GM21447 (cell line): ENCODE measurements around the gene HNRNPU.
A peak's percentile ranks its signal among the peaks of the same experiment; 100 is the strongest.

Experiments
- ATAC-seq: cut with Tn5 transposase; IDR thresholded peaks from one replicate; pipeline ENCODE4 v1.9.1; 2021; ENCODE audit not compliant: unreplicated experiment

The HNRNPU gene

DNA sequence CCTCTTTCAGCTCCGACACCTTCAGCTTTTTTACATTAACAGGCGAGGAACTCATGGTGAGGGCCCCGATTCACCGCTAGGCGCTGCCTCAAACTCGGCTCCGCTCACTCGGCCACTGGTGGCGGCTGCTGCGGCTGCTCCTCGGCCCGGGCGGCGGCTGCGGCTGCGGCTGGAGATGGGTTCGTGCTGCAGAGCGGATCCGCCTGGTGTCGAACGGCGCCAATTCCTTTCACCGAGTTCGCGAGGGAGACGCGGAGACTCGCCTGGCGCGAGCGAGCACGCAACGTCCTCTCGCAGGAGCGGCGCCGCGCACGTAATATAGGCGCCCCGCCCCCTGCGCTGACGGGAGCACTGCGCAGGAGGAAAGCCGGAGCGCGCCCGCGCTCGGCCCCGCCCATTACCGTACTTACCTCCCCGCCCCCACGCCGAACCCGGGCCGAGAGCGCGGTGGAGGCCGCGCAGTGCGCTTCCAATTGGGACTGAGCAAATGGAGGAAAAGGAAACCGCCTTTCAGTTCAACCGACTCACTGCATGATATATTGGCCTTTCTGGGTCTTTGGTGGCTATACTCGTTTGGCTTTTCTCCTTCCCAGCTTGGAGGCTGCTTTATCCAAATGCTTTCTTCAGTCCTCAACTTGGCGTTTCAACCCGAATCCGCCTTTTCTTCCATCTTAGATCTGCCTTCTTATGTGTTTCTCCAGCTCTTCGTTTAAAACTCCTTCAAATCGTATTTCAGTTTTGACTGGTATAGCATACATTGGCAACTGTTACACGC is at the start of gene HNRNPU:
Gene HNRNPU (minus strand): TSS at position 291 of the 775 bp plus-strand sequence. CDS start 236 bp downstream, at position 55.
- peak; percentile 60 for ATAC-seq

DNA sequence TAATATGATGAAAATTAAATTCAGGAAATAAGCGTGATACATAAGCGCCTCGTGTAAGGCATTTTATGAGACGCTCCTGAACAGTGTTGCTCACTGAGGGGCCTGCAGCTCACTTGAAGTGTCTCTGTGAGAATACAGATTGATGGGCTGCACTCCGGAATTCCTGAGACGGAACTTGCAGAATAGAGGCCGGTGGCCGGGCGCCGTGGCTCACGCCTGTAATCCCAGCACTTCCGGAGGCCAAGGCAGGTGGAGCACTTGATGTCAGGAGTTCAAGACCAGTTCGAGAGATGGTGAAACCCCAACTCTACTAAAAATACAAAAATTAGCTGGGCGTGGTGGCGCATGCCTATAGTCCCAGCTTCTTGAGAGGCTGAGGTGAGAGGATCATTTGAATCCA is 49.5 kb upstream of the HNRNPU start:
- no peak for ATAC-seq

GRCh38 chr1:244904119-244904518 is 39.8 kb upstream of the HNRNPU start:
- no peak for ATAC-seq

DNA sequence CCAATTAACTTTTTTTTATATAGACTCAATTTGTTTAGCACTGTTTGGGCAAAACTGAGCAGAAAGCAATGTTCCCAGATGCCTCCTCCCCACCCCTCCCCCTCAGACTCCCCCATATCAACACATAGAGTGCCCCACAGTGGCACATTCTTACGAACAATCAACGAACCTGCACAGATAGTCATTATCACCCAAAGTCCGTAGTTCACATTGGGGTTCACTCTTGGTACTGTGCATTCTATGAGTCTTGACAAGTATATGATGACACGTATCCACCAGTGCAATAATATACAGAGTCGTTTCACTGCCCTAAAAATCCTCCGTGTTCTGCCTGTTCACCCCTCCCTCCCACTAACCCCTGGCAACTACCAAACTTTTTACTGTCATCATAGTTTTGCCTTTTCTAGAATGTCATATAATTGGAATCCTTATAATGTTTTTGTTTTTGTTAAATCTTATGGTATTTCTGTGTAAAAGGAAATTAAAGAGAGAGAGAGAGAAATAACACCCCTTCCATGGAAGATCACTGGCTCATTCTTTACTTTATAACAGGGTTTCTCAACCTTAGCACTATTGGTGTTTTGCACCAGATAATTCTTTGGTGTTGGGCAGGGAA is 37.2 kb upstream of the HNRNPU start:
- ATAC-seq, result no peak

GRCh38 chr1:244897476-244898254 is 33.3 kb upstream of the HNRNPU start:
- ATAC-seq, result no peak

DNA sequence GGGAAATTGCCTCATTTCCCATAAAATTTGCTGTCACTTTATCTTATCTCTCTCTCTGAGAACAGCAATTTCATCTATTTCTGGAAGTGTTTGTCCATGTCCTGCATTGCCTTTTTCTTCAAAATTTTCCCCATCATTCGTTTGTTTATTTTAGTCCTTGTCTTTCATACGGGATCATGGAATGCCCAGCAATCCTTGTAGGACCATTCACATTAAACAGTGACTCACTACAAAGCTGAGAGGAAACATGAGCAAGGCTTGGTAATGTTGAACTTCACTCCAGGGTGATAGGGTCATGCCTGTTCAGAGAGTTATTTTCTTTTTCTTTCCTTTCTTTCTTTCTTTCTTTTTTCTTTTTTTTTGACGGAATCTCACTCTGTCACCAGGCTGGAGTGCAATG is 32.2 kb upstream of the HNRNPU start:
- ATAC-seq, result no peak

DNA sequence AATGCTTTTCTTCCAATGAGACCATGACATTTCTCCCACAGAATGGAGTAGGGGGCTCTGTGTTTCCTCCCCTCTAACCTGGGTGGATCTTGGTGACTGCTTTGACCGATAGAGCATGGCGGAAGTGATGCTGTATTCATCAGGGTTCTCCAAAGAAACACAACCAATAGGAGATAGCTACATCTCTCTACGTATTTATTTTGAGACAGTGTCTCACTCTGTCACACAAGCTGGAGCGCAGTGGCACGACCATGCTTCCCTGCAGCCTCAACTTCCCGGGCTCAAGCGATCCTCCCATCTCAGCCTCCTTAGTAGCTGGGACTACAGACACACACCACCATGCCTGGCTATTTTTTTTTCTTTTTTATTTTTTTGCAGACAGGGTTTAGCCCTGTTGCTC is 29.5 kb upstream of the HNRNPU start:
- no peak for ATAC-seq

GRCh38 chr1:244887281-244887680 is 22.9 kb upstream of the HNRNPU start:
- no peak for ATAC-seq

DNA sequence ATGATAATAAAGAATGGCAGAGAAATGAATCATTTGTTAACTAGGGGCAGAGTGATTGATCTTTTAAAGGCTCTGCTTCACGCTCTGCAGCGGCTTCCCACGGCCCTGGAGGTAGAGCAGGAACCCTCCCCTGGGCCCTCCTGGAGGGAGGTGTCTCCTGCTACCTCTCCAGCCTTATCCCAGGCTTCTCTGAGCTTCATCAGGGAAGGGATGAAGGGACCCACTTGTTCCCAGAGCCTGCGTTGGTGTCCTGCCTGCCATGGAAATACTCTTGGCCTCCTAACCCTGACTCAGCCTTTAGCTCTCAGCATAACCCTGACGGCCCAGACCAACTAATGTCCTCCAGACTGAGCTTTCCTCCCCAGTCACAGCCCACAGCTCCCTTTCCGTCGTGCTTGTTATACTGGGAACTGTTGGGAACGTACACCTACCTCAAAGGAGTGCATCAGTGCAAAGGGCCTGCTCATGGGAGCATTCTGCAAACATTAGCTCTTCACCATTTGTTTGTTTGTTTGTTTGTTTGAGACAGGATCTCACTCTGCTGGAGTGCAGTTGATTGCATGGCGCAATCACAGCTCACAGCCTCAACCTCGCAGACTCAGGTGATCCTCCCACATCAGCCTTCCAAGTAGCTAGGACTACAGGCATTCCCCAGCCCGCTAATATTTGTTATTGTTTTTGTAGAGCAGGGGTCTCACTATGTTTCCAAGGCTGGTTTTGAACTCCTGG is 17.4 kb upstream of the HNRNPU start:
- no peak for ATAC-seq

GRCh38 chr1:244878681-244879080 is 14.3 kb upstream of the HNRNPU start:
- no peak for ATAC-seq

DNA sequence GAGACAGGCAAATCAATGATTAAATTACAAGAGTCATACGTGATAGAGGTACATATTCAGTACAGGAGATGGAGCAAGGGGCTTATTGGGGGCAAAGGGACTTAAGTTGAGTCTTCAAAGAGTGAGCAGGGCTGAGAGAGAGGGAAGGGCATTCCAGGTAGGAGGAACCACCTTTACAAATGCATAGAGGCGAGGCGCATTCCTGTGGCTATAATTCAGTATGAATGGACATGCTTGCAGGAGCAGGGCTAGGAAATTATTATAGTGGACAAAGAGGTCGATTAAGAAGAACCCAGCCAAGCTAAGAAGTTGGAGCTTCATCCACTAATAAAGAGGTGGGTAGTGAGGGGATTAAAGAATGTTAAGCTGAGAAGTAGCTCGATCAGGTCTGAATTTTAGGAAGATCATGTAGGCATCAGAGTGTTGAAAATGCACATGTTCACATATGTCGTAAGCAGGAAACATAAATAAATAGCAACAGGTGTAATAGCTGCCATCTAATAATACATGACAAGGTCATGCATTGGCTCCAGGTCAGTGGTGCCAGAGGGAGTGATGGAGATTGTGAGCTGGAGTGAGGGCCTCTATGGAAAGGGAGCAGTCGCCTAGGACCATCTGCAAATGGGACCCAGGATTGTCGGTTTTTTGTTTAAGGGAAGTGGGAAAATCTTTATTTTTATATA is 12.0 kb upstream of the HNRNPU start:
- ATAC-seq, result no peak

- no peak for ATAC-seq
These were observed 10.7 kb upstream of the HNRNPU start for GRCh38 chr1:244874974-244875579.

DNA sequence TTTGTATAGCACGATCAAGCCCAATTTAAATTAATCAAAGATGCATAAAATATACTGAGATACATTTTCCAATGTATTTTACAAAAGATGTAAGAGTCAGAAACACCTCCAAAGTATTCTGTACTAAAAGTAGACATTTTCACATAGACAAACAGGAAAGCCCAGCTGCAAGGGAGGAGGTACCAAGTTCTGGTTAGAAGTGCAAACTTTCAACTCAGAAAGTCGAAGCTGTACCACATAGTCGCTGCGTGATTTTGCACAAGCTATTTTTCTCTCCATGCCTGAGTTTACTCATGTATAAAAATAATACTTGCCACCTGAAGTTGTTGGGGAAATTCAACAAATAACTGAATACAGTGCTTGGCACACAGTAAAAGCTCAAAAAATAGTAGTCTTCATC is 5.6 kb upstream of the HNRNPU start:
- ATAC-seq, result no peak

DNA sequence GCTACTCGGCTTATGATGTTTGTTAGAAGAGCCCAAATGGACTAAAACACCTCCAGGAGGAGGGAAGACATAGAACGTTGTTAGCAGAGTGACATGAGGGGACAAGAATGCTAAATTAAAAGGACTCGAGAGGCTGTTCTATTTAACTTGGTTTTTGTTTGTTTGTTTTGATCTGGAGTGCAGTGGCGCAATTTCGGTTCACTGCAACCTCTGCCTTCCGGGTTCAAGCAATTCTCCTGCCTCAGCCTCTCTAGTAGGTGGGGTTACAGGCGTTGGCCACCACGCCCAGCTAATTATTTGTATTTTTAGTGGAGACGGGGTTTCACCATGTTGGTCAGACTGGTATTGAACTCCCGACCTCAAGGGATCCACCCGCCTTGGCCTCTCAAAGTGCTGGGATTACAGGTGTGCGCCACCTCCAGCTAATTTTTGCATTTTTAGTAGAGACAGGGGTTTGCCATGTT is 5.1 kb upstream of the HNRNPU start:
- ATAC-seq, result no peak

GRCh38 chr1:244868484-244869363 is 4.4 kb upstream of the HNRNPU start:
- ATAC-seq, result no peak

GRCh38 chr1:244866355-244866754 is 2.0 kb upstream of the HNRNPU start:
- ATAC-seq, result no peak

GRCh38 chr1:244865820-244866219 is 1.5 kb upstream of the HNRNPU start:
- no peak for ATAC-seq

GRCh38 chr1:244865028-244865371 is 657 bp upstream of the HNRNPU start:
- no peak for ATAC-seq
